Measurements from ENCODE around the gene RPS5.
"Not testable (repeated sequence)": the region's sequence is repeated elsewhere in the genome, so short reads cannot be mapped to it uniquely, and the experiment has no call there.

Gene RPS5

GRCh38 chr19:58406818-58407657 is 20.0 kb downstream of the RPS5 start:
- no peak for DNase-seq (ENCODE audit: low spot score)

- no peak for DNase-seq (ENCODE audit: low spot score)
Observed at GRCh38 chr19:58407658-58408151, 20.6 kb downstream of the RPS5 start.

- peak; percentile 97 for DNase-seq (ENCODE audit: low spot score)
Observed at GRCh38 chr19:58408152-58409009, 21.3 kb downstream of the RPS5 start, which contains the start of gene ZNF584. Gene ZNF584 (plus strand): TSS chr19:58408649. CDS start chr19:58409148, 499 bp downstream.

- DNase-seq (ENCODE audit: low spot score), result no peak
Observed at GRCh38 chr19:58409010-58409790, 22.1 kb downstream of the RPS5 start.

GRCh38 chr19:58416604-58417003 is 29.5 kb downstream of the RPS5 start:
- no peak for DNase-seq (ENCODE audit: low spot score)

GRCh38 chr19:58417071-58417470 is 30.0 kb downstream of the RPS5 start:
- DNase-seq (ENCODE audit: low spot score), result no peak

GRCh38 chr19:58428617-58429016 is 41.5 kb downstream of the RPS5 start:
- DNase-seq (ENCODE audit: low spot score), result no peak

GRCh38 chr19:58429745-58430144 is 42.7 kb downstream of the RPS5 start:
- no peak for DNase-seq (ENCODE audit: low spot score)

GRCh38 chr19:58434217-58434616 is 47.1 kb downstream of the RPS5 start:
- no peak for DNase-seq (ENCODE audit: low spot score)

GRCh38 chr19:58439576-58440554 is 52.8 kb downstream of the RPS5 start, which contains the start of gene ZNF132:
Gene ZNF132 (minus strand): TSS chr19:58440153. CDS start chr19:58439821, 332 bp downstream.
- DNase-seq (ENCODE audit: low spot score), result peak; percentile 100

GRCh38 chr19:58440556-58440955 is 53.5 kb downstream of the RPS5 start:
- no peak for DNase-seq (ENCODE audit: low spot score)

- DNase-seq (ENCODE audit: low spot score), result not testable (repeated sequence)
Observed at GRCh38 chr19:58442986-58443385, 55.9 kb downstream of the RPS5 start.
